HG03442 (cell line): Measurements from ENCODE around the gene EVI5.

Source experiments
- ATAC-seq: cut with Tn5 transposase; IDR thresholded peaks from one replicate; pipeline ENCODE4 v1.9.1; 2021; ENCODE audit warnings: mild to moderate bottlenecking, moderate library complexity; ENCODE audit not compliant: unreplicated experiment

EVI5 gene

GRCh38 chr1:92486251-92487077 lies 298.4 kb downstream of the EVI5 start, which contains the start of gene GFI1:
Gene GFI1, minus strand, starts transcription at chr1:92486925. Its CDS starts 3,438 bp downstream, at chr1:92483487.
- ATAC-seq: peak; percentile 18

GRCh38 chr1:92485381-92486250 lies 299.3 kb downstream of the EVI5 start:
- ATAC-seq: peak; percentile 53

GRCh38 chr1:92484472-92485380 lies 300.2 kb downstream of the EVI5 start:
- peak; percentile 23 for ATAC-seq

GRCh38 chr1:92483610-92484471 lies 301.1 kb downstream of the EVI5 start:
- no peak for ATAC-seq

GRCh38 chr1:92482665-92483609 lies 302.0 kb downstream of the EVI5 start:
- ATAC-seq: no peak

- ATAC-seq: no peak
These were observed 302.8 kb downstream of the EVI5 start for GRCh38 chr1:92481971-92482664.

GRCh38 chr1:92481599-92481925 lies 303.3 kb downstream of the EVI5 start:
- no peak for ATAC-seq

- ATAC-seq: no peak
These were observed 303.9 kb downstream of the EVI5 start for GRCh38 chr1:92480813-92481598.

- no peak for ATAC-seq
These were observed 304.6 kb downstream of the EVI5 start for GRCh38 chr1:92480200-92480812.

- ATAC-seq: no peak
These were observed 305.3 kb downstream of the EVI5 start for GRCh38 chr1:92479587-92479986.

- no peak for ATAC-seq
These were observed 306.5 kb downstream of the EVI5 start for GRCh38 chr1:92478393-92478792.

- no peak for ATAC-seq
These were observed 308.8 kb downstream of the EVI5 start for GRCh38 chr1:92476071-92476631.

- ATAC-seq: no peak
These were observed 309.9 kb downstream of the EVI5 start for GRCh38 chr1:92475029-92475428.

- ATAC-seq: peak; percentile 68
These were observed 311.0 kb downstream of the EVI5 start for GRCh38 chr1:92473781-92474495.

GRCh38 chr1:92470216-92470615 lies 314.7 kb downstream of the EVI5 start:
- no peak for ATAC-seq
